Stimulated activated CD8-positive, alpha-beta memory T cell treated with anti-CD3 and anti-CD28 coated beads, Interleukin-7, amount 100 ng/mL, for 4 hours (primary cell): ENCODE measurements around the gene DIAPH3.

Source experiments
- DNase-seq, 2 donors: peaks; one replicate each; pipeline ENCODE4 v3.0.0-alpha.2; 2020; ENCODE audit warnings: low read depth in 2 of 2

Gene DIAPH3

GRCh38 chr13:60158321-60158801 is 5.4 kb downstream of the DIAPH3 start:
- DNase-seq = no peak

GRCh38 chr13:60155978-60156377 is 7.8 kb downstream of the DIAPH3 start:
- DNase-seq = no peak

- DNase-seq = no peak
Observed at GRCh38 chr13:60152904-60153303, 10.8 kb downstream of the DIAPH3 start.

GRCh38 chr13:60152114-60152513 is 11.6 kb downstream of the DIAPH3 start:
- no peak for DNase-seq

DNA sequence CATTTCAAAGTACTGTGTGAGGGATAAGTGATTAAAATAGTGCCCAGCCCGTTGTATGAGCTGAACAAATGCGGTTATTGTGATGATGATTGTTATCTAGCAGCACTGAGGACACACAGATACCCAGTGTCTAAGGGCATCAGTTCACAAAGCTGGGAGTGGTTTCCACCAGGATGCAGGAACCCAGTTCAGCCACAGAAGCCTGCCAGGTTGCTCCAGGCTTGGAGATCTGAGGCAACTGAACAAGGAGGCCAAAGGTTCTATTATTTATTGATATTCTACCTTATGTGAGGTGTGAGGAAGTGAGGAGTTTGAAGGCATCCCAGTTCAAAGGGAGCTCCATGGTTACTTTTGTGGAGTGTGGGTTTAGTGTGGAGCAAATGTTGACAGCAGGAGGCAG is 13.2 kb downstream of the DIAPH3 start:
- no peak for DNase-seq

DNA sequence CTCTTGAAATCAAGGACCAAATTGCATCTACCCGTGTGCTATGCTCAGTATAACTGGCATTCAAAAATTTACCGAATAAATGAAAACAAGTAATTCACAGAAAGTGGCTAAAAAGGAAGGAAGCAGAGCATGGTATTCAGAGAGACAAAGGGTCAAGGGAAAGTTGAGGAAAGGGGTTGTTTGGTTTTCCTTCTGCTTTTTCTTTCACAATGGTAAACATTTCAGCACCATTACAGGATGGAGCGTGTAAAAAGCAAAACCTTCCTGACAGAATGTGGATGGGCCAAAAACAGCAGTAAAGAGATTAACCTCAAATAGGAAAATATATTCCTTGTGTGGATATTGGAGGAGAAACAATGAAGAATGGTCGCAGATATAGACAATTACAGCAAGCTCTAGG is 14.8 kb downstream of the DIAPH3 start:
- no peak for DNase-seq

DNA sequence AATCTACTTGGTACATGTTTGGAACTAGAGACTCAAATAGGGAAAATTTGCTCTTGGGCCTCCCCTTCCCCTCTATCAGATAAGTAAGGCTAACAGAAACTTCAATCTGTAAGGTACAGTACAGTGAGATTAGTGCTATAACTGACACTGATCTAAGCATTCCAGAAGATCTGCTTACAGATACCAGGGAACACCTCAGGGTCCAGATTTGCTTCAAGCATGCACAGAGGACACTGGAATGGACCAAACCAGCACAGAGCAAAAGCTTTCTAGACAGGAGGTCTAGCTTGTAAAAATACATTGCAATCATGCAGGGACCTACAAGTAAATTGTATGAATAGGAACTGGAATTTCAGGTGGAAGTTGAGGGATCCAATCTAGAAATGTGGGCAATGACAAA is 16.4 kb downstream of the DIAPH3 start:
- no peak for DNase-seq

DNA sequence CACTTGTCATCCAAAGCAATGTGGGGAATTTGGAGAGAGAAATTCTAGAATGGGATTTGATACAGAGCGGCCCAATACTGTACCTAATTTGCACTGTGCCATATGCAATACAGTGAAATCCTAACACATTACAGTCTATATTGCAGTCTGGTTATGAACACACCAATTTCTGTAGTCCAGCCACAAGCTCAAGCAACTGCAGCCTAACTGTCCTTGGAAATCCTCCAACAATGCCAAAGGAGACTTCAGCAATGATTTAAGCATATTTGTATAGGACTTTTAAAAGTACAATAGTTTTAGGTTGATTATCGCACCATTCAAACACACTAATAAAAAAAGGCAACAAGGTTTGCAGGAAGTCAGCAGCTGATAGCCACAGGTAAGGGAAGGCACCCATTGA is 17.3 kb downstream of the DIAPH3 start:
- DNase-seq = no peak

GRCh38 chr13:60143775-60144174 is 20.0 kb downstream of the DIAPH3 start:
- DNase-seq = no peak

- DNase-seq = no peak
Observed at GRCh38 chr13:60139272-60139671, 24.5 kb downstream of the DIAPH3 start.

- no peak for DNase-seq
Observed at GRCh38 chr13:60138674-60139073, 25.1 kb downstream of the DIAPH3 start.

DNA sequence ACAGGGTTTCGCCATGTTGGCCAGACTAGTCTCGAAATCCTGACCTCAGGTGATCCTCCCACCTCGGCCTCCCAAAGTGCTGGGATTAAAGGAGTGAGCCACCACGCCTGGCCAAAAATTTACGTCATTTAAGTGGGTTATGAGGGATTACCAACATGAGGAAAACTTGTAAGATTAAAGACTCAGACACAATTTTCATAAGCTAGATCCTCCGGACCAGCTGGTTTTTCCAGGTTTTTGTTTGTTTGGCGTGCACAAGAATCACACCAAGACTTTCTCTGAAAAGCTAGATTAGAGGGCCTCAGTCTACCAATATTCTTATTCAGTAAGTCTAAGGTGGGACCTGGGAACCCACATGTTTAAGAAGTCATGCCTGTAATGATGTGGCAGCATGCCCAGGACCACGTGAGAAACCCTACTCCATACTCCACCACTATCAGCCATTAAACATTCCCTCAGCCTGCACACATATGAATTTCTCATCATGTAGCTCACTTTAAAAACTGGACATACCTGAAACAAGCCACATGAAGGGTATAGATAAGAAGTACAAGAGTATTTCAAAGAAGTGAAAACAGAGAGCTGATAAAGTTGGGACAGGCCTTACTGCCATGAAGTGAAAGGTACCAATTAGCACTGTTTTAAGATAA is 25.7 kb downstream of the DIAPH3 start:
- DNase-seq = no peak

- no peak for DNase-seq
Observed at GRCh38 chr13:60135344-60135743, 28.4 kb downstream of the DIAPH3 start.

DNA sequence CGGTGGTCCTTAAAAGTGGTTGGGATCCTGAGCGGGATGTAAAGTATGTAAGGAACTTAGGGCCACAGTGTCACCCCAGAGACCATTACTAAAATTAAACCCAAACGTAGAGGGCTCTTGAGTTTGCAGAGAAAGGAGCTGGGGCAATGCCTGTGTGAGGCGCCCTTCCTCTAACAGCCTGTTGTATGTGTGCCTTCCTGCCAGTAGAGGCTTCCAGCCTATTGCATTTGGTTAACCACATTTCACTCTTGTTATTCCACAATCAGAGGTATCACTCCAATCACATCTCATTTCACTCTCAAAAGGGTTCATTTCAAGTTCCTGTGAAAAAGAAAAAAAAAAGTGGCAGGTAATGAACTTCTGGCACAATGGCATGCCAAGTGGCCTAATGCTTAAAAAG is 29.4 kb downstream of the DIAPH3 start:
- DNase-seq = no peak

DNA sequence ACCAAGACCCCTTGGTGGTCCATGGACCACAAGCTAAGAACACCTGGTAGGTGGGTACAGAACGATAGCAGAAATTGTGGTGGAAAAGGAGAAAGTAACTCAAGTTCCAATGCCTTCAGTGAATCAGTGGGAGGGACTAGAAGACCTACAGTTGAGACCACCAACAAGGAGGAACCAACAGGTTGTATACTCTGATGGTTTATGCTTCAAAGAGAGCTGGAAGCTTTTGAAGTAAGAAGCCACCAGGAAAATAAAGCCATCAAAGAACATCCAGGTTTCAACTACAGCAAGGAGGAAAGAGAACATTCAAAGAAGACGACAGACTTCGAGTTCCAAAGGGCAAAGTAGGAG is 42.4 kb downstream of the DIAPH3 start:
- DNase-seq = no peak

- DNase-seq = no peak
Observed at GRCh38 chr13:60120617-60121336, 43.0 kb downstream of the DIAPH3 start.

DNA sequence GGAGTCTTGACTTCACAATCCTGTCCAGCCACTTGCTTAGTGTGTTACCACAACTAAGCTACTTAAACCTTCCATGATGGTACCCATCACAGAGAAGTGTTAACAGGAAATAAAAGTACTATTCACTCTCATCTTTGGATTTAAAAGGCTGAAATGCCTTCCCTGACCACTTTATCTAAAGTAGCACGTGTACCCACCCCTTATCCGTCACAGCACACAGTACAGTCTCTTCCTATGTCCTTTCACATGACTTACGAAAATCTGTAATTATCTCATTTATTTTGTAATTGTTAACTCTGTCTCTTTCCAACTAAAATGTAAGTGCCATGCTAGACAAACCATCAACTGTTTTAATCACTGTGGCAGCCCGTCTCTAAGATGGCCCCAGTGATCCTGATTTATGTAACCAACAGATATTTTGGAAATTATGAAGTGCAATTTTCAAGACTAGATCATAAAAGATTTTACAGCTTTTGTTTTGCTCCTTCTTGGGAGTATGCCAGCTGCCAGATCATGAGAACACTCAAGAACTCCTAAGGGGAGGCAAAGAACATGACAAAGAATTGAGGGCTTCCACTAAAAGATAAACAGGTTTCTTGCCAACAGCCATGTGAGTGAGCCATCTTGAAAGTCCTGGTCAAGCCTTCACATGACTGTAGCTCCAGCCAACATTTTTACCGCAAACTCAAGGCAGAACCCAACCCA is 44.9 kb downstream of the DIAPH3 start:
- no peak for DNase-seq

DNA sequence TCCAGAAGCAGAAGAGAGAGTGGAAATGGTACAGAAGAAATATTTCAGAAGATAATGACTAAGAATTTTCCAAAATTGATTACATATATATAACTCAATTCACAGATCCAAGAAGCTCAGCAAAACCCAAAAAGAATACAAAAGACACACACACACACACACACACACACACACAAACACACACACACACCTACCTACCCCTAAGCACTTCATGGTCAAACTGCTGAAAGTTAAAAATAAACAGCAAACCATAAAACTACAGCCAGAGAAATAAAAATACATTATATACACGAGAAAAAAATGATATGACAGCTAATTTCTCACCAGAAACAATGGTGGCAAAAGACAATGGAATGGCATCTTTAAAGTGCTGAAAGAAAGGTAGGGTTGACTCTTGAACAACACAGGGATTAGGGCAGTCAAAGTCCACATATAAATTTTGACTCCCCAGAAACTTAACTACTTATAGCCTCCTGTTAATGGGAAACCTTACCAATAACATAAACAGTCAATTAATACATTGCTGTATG is 49.2 kb downstream of the DIAPH3 start:
- no peak for DNase-seq

GRCh38 chr13:60112771-60113170 is 51.0 kb downstream of the DIAPH3 start:
- DNase-seq = no peak

- no peak for DNase-seq
Observed at GRCh38 chr13:60111691-60112090, 52.0 kb downstream of the DIAPH3 start.

- DNase-seq = no peak
Observed at GRCh38 chr13:60109285-60109684, 54.4 kb downstream of the DIAPH3 start.

- DNase-seq = no peak
Observed at GRCh38 chr13:60108589-60108988, 55.1 kb downstream of the DIAPH3 start.
